SIG-M5 (cell line): ENCODE results near the gene NRXN3.

Experiments
- DNase-seq: peaks from one replicate; lab custom pipeline; 2025; lab: John Stamatoyannopoulos, UW

NRXN3 gene

GRCh38 chr14:79581912-79582576 lies 1411.9 kb downstream of the NRXN3 start:
- no peak for DNase-seq

DNA sequence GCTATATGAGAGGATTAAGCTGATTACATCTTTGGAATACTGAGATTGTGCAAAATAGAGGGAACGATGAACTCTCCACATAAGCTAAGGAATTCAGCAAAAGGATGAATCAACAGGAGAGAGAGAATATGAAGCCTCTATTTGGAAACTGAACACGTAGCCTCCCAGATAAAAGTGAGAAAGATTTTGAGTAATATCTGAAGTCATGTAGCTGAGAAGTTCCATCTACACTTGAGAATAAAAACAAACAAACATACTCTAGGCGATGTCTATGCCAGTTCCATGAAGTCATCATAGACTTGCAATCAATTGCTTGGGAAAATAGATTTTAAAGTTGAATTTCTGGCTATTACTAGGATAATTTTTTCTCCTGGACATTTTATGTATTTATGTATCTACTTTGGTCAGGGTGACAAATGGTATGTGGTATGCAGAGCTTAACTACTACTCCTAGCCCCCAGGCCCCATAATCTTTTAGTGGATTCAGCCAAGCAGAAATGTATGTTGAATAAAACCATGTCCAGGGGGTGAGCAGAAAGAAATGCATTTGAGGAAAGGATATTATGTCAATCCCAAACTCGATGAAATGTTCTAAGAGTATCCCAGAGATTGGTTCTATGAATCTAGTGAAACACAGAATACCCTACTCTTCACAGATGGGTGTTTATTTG lies 1413.7 kb downstream of the NRXN3 start:
- no peak for DNase-seq

DNA sequence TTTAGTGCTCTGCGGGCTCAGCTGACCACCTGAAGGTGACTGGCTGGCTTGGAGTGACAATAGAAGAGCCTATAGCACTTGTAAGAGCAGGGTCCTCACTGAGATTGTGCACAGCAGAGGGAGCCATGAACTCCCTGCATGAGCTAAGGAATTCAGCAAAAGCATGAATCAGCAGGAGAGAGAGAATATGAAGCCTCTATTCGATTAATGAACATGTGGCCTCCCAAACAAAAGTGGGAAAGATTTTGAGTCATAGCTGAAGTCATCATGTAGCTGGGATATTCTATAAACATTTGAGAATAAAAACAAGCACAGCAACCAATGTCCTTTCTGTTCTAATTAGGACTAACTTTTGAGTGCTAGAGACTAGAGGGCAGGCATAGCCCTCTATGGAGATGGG lies 1414.5 kb downstream of the NRXN3 start:
- DNase-seq = no peak

GRCh38 chr14:79585845-79586244 lies 1415.7 kb downstream of the NRXN3 start:
- DNase-seq = no peak

DNA sequence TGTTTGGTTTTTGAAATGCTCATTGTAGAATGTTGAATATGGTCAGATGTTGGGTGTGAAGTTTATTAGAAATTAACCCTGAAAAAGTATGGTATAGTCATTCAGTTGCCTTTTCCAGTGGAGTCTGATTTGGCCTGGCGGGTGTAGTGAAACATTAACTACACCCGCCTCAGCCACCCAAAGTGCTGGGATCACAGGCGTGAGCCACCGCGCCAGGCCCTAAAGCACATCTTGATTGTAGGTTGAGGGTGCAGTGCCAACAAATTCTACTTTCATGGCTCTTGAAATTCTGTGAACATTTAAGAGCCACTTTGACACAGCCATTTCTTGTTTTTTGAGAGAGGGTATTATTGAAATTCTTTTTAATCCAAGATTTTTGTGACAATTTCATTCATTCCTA lies 1416.2 kb downstream of the NRXN3 start:
- DNase-seq = no peak

DNA sequence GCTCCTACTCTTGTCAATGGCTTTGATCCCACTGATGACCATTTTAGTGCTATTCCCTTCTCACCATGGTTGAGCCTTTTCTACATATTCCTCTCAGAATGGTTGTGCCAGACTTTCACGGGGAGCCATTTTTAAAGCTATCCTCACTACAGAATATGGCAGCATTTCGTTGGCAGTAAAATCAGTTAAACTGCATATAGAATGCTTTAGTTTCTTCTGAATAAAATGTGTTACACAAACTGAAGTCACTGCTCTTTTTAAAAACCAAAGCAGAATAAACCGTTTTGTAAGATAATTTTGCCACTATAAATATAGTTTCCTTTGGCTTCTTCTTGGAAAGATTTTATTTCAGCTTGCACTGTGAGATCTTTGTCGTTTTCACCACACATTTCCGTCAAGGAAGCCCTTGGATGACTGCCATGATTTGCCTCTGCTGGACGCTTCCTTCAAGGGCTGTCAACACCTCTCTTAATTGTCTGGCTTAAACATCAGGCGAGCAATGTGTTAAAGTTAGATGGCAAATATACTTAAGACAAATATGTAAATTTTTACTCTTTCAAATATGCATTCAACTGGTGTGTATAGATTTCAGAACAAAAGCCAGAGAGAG lies 1416.9 kb downstream of the NRXN3 start:
- DNase-seq = no peak

DNA sequence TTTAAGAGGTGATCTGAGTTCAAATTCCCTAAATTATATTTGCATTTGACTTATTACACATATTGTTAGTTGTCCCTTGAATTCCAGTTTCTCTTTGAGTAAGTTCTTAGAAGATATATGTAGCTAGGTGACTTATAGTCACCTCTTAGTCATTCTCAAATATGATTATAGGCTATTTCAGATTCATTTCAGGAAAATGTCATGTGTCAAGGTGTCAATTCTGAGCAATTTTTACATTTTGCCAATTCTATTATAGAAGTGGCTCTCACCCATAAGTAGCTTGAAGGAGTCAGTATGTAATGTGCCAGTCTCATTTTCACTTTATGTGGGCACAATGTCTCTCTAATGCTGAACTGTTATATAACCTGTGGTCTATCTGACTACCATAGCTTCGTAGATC lies 1417.7 kb downstream of the NRXN3 start:
- no peak for DNase-seq

DNA sequence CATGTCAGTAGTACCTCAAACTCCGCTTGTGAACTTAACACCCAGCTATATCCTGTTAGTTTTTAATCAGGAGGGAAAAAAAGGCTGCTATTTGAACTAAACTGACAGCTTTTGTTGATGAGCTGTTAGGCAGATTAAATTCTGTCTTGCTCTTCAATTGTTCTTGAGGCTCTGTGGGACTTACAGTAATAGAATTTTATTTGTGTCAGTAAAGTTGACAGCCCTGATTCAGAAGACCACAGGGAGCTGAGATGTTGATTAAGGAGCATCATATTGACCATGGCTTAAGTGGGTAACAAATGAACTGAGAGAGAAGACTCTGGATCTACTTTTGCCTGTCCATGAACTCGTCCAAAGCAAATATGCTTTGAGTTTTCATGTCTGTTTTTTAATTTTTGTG lies 1418.2 kb downstream of the NRXN3 start:
- no peak for DNase-seq

GRCh38 chr14:79596551-79596950 lies 1426.4 kb downstream of the NRXN3 start:
- DNase-seq = no peak

DNA sequence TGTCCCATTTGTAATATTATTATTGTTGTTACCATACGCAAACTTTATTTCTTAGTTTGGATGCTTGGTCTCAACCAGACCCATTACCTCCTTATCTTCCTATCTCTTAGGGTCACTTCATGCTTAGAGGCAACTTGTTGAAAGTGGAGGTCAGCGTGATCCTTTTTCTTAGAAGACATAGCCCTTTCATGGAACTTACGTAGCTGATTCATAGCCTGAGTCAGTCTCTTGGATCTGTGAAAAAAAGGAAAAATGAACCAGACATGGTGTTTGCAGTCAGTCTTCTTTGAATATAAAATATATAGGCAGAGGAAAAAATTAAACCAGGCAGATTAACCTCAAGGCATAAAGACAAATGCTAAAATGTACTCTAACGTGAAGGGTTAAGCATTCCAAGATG lies 1427.4 kb downstream of the NRXN3 start:
- DNase-seq = no peak

DNA sequence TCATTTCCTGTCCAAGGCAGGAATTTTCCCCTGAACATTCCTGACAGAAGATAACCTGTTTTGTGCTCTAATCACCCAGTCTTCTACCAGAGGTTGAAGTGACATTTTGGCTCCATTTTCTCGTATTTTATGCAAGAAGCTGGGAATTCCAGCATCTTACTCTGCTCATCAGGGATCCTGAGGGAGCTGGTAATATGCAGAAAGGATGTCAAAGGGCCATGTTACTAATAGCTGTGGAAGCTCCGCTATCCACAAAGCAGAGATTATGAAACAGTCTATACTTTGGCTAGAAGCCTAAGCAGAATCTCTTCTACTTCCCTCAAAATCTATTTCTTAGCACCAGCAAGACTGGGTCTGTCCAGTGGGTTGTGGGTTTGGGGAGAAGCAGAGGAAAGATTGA lies 1428.2 kb downstream of the NRXN3 start:
- no peak for DNase-seq

- DNase-seq = no peak
Measured at GRCh38 chr14:79599239-79599638, 1429.1 kb downstream of the NRXN3 start.

DNA sequence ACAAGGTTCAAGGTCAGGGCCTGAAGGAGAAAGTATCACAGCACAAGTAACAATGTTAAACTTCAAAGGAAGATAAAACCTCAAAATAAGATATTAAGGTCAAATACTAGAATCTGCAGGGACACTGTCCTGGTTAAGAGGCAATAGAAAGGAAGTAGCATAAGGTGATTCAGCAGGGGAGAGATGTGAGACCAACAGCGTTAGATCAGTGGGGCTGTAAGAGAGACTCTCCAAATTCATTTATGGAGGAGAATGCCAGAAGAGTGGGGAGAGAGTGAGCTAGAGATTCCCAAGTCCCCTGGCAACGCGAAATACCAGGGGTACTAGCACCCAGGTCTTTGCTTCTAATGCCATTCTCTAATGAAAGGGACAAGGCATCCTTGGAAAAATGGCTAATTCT lies 1430.2 kb downstream of the NRXN3 start:
- no peak for DNase-seq

DNA sequence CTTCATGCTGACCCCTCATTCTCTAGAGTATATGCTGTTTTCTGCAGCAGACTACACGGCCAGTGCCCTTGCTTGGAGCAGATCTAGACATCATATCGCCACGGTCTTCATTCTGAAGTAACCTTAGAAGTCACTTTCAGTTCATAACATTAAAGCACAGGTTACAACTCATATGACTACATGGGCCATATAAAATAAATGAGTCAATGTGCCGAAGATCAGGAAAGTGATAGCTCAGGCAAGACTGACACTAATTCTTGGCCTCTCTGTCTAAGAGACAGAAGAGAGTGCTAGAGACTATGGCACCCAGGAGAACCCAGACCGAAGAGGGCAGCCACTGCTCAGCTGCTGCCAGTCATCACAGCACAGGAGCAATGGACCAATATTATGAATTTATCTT lies 1431.4 kb downstream of the NRXN3 start:
- DNase-seq = no peak

DNA sequence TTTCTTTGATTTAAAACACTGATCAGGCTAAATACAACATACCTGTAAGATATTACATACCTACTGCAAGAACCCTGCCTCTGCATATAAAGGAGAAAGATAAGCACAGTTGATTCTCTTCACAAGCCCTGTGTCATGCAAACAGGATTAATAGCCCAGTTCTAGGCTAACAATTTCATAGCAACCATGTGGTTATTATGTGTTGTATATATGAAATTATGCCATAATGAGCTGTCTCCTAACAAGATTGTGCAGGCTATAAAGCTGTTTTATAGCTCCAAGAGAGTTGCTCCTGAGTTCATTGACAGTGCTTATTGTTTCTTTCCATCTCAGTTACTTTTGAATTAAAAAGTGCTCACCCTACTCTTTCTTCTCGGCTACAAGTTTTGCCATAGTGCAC lies 1431.9 kb downstream of the NRXN3 start:
- no peak for DNase-seq

GRCh38 chr14:79602742-79603141 lies 1432.6 kb downstream of the NRXN3 start:
- no peak for DNase-seq

- no peak for DNase-seq
Measured at GRCh38 chr14:79605849-79606248, 1435.7 kb downstream of the NRXN3 start.

GRCh38 chr14:79608446-79608845 lies 1438.3 kb downstream of the NRXN3 start:
- DNase-seq = no peak

GRCh38 chr14:79613625-79614024 lies 1443.5 kb downstream of the NRXN3 start:
- no peak for DNase-seq

DNA sequence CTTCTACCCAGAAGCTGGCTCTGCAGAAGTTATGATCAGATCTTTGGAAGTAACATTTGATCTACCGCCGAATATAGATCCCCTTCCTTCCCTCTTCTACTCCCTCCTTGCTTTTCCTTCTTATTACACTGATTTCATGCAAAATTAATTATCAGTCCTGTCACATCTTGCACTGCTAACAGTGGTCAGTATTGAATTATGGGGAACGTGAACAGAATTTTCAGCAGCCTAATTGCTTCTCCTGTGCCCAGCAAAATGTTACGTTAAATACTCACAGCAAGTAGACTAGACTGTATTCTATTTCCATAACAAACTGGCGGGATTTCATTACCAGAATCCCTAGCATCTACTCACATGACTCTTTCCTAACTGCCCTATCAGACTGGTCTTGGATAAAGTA lies 1444.3 kb downstream of the NRXN3 start:
- DNase-seq = no peak

- no peak for DNase-seq
Measured at GRCh38 chr14:79627058-79627457, 1456.9 kb downstream of the NRXN3 start.

GRCh38 chr14:79629411-79630287 lies 1459.5 kb downstream of the NRXN3 start:
- DNase-seq = no peak
